Immature natural killer cell (primary cell): Measurements from ENCODE around the gene S100A5. TPM values are rescaled to one million over a fixed set of nuclear protein-coding genes. Genes with fewer than 3 reads are reported as not detected.
A peak's percentile ranks its signal among the peaks of the same experiment; 100 is the strongest.

ENCODE experiments used
- DNase-seq, 3 donors: peaks; one replicate each; pipeline ENCODE4 v3.0.0; 2022; ENCODE audit warnings: mixed read lengths in 1 of 3
- H3K27ac Mint-ChIP-seq, 6 donors: one replicate each; pipeline ENCODE4 v1.8.0; 2020; ENCODE audit warnings: mixed read lengths in 6 of 6, mild to moderate bottlenecking in 5 of 6, inconsistent platforms in 4 of 6, moderate library complexity in 3 of 6
- H3K27me3 Mint-ChIP-seq, 3 donors: one replicate each; pipeline ENCODE4 v1.8.0; 2020 to 2021; ENCODE audit warnings: low read depth in 3 of 3, mild to moderate bottlenecking in 3 of 3, mixed read lengths in 3 of 3, moderate library complexity in 3 of 3, inconsistent platforms in 1 of 3
- H3K36me3 Mint-ChIP-seq, 3 donors: one replicate each; pipeline ENCODE4 v1.8.0; 2020; ENCODE audit warnings: mixed read lengths in 3 of 3, inconsistent platforms in 2 of 3, mild to moderate bottlenecking in 2 of 3
- H3K4me1 Mint-ChIP-seq, 2 donors: one replicate each; pipeline ENCODE4 v1.8.0; 2020; ENCODE audit warnings: inconsistent platforms in 2 of 2, mild to moderate bottlenecking in 2 of 2, mixed read lengths in 2 of 2, moderate library complexity in 1 of 2
- H3K4me3 Mint-ChIP-seq, 5 donors: one replicate each; pipeline ENCODE4 v1.8.0; 2020; ENCODE audit warnings: mild to moderate bottlenecking in 5 of 5, mixed read lengths in 5 of 5, inconsistent platforms in 3 of 5, moderate library complexity in 3 of 5
- H3K9me3 Mint-ChIP-seq, 6 donors: one replicate each; pipeline ENCODE4 v1.8.0; 2020; ENCODE audit warnings: mild to moderate bottlenecking in 6 of 6, mixed read lengths in 6 of 6, inconsistent platforms in 4 of 6, moderate library complexity in 3 of 6
- polyA plus RNA-seq, 3 donors: library from polyadenylated mRNA; unstranded; fragments of 300-500 nt; fragmentation: Illumina TruSeq; gene quantifications; one replicate each; pipeline ENCODE4 v1.2.3, GENCODE V29; 2021

S100A5 gene
- polyA plus RNA-seq, 3 donors from 2014 or later: 0.68 TPM; not detected in 2

- Mint-ChIP-seq H3K36me3 (peaks cover 7 to 22% (median 9%) of the 10 kb centered on the region in 3 donors), H3K9me3 (no peaks in the 10 kb centered on the region), H3K27ac (peak overlapping the region; percentile 82 to 98 (median 90)), H3K27me3 (peaks cover 10 to 12% (median 12%) of the 10 kb centered on the region in 3 donors), H3K4me3 (peak overlapping the region in 4 of 5 donors; percentile 8 to 68 (median 26)), H3K4me1 (peaks cover 73 to 78% of the 10 kb centered on the region in 2 donors)
- DNase-seq: no peak
Observed at GRCh38 chr1:153539395-153540093, 1.2 kb downstream of the S100A5 start.

GRCh38 chr1:153538315-153538821, 2.4 kb downstream of the S100A5 start:
- no peak for DNase-seq
- Mint-ChIP-seq H3K4me1 (peaks cover 73 to 78% of the 10 kb centered on the region in 2 donors), H3K36me3 (peaks cover 2 to 15% (median 10%) of the 10 kb centered on the region in 3 donors), H3K27me3 (peaks cover 10 to 16% (median 12%) of the 10 kb centered on the region in 3 donors), H3K9me3 (no peaks in the 10 kb centered on the region), H3K27ac (peak overlapping the region; percentile 65 to 98 (median 96)), H3K4me3 (peak overlapping the region in 1 of 5 donors; percentile 25)

DNA sequence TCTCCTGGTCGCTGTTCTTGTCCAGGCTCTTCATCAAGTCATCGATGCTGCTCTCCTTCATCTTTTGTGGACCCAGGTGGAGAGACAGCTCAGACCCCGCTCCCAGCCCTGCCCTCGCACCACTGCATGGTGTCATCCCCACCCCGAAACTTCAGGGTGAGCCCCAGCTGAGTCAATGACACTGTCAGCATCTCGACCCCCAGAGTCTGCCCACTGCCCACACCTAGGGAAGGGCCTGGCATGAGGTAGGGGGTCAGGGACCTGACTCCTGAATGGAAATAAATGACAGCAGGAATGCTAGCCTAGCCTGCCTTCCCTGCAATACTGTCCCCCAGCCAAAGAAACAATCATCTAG, 3.4 kb downstream of the S100A5 start:
- Mint-ChIP-seq H3K4me3 (peak overlapping the region in 1 of 5 donors; percentile 11), H3K27me3 (peaks cover 12 to 21% (median 12%) of the 10 kb centered on the region in 3 donors), H3K36me3 (peaks cover 0 to 8% (median 8%) of the 10 kb centered on the region in 3 donors), H3K9me3 (no peaks in the 10 kb centered on the region), H3K27ac (peak overlapping the region; percentile 87 to 98 (median 96)), H3K4me1 (peaks cover 74 to 78% of the 10 kb centered on the region in 2 donors)
- DNase-seq: no peak

GRCh38 chr1:153536671-153537375, 3.9 kb downstream of the S100A5 start:
- Mint-ChIP-seq H3K4me1 (peaks cover 76 to 79% of the 10 kb centered on the region in 2 donors), H3K36me3 (peaks cover 0 to 8% (median 8%) of the 10 kb centered on the region in 3 donors), H3K27me3 (peaks cover 12 to 21% (median 12%) of the 10 kb centered on the region in 3 donors), H3K9me3 (no peaks in the 10 kb centered on the region), H3K27ac (peak overlapping the region; percentile 87 to 98 (median 96)), H3K4me3 (peak overlapping the region; percentile 83 to 96 (median 90))
- no peak for DNase-seq

- H3K36me3 Mint-ChIP-seq: peaks cover 0 to 8% (median 8%) of the 10 kb centered on the region in 3 donors
- no peaks in the 10 kb centered on the region for H3K9me3 Mint-ChIP-seq
- peaks cover 76 to 79% of the 10 kb centered on the region in 2 donors for H3K4me1 Mint-ChIP-seq
- DNase-seq: peak; percentile 96 to 97 (median 97)
- peak overlapping the region; percentile 83 to 96 (median 90) for H3K4me3 Mint-ChIP-seq
- peaks cover 11 to 21% (median 12%) of the 10 kb centered on the region in 3 donors for H3K27me3 Mint-ChIP-seq
- H3K27ac Mint-ChIP-seq: peak overlapping the region; percentile 87 to 99 (median 98)
Observed at GRCh38 chr1:153536012-153536670, 4.6 kb downstream of the S100A5 start.

DNA sequence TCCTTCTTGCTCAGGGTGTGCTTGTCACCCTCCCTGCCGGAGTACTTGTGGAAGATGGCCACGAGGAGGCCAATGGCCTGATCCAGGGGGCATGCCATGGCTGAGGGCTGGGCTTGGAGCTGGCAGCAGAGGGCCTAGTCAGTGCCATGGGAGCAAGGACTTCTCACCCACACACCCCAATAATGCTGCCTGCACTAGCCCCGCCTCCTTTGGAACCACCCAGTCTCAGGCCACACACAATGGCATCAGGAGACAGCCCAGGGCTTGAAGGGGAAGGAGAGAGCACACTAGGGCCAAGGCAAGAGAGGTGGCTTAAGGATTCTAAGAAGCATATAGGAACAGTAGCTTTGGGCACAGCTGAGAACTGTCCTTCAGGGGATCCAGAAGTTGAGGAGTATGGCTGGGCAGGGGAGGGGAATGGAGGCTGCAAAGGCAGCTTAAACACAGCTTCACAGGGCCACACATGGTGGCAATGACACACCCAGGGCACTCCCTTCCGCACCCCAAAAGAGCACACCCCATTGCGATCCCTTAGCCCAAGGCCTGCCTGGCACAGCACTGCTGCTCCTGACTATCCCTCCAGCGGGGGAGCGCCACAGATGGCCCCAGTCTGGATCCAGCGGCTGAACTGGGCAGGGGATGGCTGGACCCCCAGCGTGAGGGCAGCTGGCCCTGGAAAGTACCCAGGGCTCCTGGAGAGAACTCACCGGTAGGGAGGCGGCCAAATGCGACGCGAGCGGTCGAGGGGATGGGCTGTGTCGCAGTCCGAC, 5.3 kb downstream of the S100A5 start, which contains the start of gene S100A6:
Gene S100A6 (minus strand): TSS at position 750 of the 770 bp plus-strand sequence. CDS start 652 bp downstream, at position 98.
- peak within 1 kb of the TSS; percentile 96 to 99 (median 98) for H3K27ac Mint-ChIP-seq
- peaks cover 12 to 21% (median 13%) of the 10 kb centered on the region in 3 donors for H3K27me3 Mint-ChIP-seq
- peaks cover 0 to 8% (median 8%) of the 10 kb centered on the region in 3 donors for H3K36me3 Mint-ChIP-seq
- H3K9me3 Mint-ChIP-seq: no peaks in the 10 kb centered on the region
- peak; percentile 29 to 53 (median 32) for DNase-seq
- peaks cover 75 to 77% of the 10 kb centered on the region in 2 donors for H3K4me1 Mint-ChIP-seq
- H3K4me3 Mint-ChIP-seq: peak within 1 kb of the TSS; percentile 83 to 97 (median 90)

GRCh38 chr1:153534925-153535241, 5.9 kb downstream of the S100A5 start:
- H3K36me3 Mint-ChIP-seq: peaks cover 0 to 8% (median 8%) of the 10 kb centered on the region in 3 donors
- peaks cover 69 to 72% of the 10 kb centered on the region in 2 donors for H3K4me1 Mint-ChIP-seq
- no peak for DNase-seq
- no peaks in the 10 kb centered on the region for H3K9me3 Mint-ChIP-seq
- H3K27ac Mint-ChIP-seq: peak overlapping the region; percentile 96 to 99 (median 98)
- peak overlapping the region; percentile 83 to 97 (median 90) for H3K4me3 Mint-ChIP-seq
- peaks cover 13 to 21% (median 14%) of the 10 kb centered on the region in 3 donors for H3K27me3 Mint-ChIP-seq

- peak in 1 of 3 donors; percentile 24 for DNase-seq
- peaks cover 0 to 8% (median 8%) of the 10 kb centered on the region in 3 donors for H3K36me3 Mint-ChIP-seq
- peak overlapping the region; percentile 83 to 97 (median 90) for H3K4me3 Mint-ChIP-seq
- H3K27ac Mint-ChIP-seq: peak overlapping the region; percentile 96 to 99 (median 98)
- peaks cover 64 to 67% of the 10 kb centered on the region in 2 donors for H3K4me1 Mint-ChIP-seq
- no peaks in the 10 kb centered on the region for H3K9me3 Mint-ChIP-seq
- peaks cover 13 to 21% (median 14%) of the 10 kb centered on the region in 3 donors for H3K27me3 Mint-ChIP-seq
Observed at GRCh38 chr1:153534226-153534924, 6.4 kb downstream of the S100A5 start.

GRCh38 chr1:153533689-153534201, 7.0 kb downstream of the S100A5 start:
- H3K4me3 Mint-ChIP-seq: peak overlapping the region; percentile 83 to 97 (median 90)
- DNase-seq: no peak
- peaks cover 62 to 66% of the 10 kb centered on the region in 2 donors for H3K4me1 Mint-ChIP-seq
- H3K27ac Mint-ChIP-seq: peak overlapping the region; percentile 96 to 99 (median 98)
- H3K36me3 Mint-ChIP-seq: peaks cover 0 to 8% (median 8%) of the 10 kb centered on the region in 3 donors
- H3K9me3 Mint-ChIP-seq: no peaks in the 10 kb centered on the region
- H3K27me3 Mint-ChIP-seq: peaks cover 14 to 21% (median 14%) of the 10 kb centered on the region in 3 donors

DNA sequence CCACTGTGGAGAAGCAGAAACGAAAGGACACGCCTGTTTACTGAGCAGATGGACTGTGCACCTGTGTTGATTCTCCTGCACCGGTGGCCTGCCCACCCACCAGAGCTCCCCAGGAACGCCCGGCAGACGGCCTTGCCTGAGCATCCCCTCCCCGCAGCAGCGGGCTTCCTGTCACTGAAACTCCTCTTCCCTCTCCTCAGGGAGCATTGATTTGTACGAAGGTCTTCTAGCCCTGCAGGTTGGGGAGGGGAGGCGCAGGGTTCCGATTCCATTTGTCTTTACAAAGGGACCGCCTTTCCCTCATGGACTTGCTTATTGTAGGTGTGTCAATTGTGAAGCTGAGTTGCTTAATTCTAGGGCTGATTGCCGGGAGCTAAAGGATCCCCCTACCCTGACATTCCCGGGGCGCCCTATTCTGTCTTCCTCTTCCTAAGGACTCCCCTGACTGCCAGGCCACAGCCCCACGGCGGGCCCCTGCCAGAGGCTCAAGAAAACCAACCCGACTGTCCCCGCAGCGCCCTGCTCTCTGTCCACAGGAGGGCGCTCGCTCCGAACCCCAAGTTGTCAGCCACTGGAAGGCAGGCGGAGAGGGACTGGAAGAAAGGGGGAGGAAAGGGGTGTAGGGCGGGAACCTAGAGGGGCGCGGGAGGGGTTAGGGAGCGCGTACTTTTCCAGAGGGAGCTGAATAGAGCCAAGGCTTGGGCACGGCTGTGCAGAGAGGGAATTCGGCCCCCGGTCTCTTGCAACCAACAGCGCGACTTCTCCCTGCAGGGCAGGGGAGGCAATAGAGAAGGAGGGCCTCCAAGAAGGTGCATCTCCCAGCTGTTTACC, 7.8 kb downstream of the S100A5 start:
- peaks cover 14 to 21% (median 14%) of the 10 kb centered on the region in 3 donors for H3K27me3 Mint-ChIP-seq
- peaks cover 0 to 8% (median 8%) of the 10 kb centered on the region in 3 donors for H3K36me3 Mint-ChIP-seq
- DNase-seq: peak; percentile 73 to 76 (median 75)
- peak overlapping the region; percentile 83 to 97 (median 90) for H3K4me3 Mint-ChIP-seq
- no peaks in the 10 kb centered on the region for H3K9me3 Mint-ChIP-seq
- H3K4me1 Mint-ChIP-seq: peaks cover 62 to 65% of the 10 kb centered on the region in 2 donors
- H3K27ac Mint-ChIP-seq: peak overlapping the region; percentile 96 to 99 (median 98)

GRCh38 chr1:153532181-153532580, 8.6 kb downstream of the S100A5 start:
- Mint-ChIP-seq H3K9me3 (no peaks in the 10 kb centered on the region), H3K27ac (peak overlapping the region; percentile 88 to 99 (median 98)), H3K27me3 (peaks cover 14 to 21% (median 14%) of the 10 kb centered on the region in 3 donors), H3K36me3 (peaks cover 0 to 8% (median 8%) of the 10 kb centered on the region in 3 donors), H3K4me1 (peaks cover 60 to 62% of the 10 kb centered on the region in 2 donors), H3K4me3 (peak overlapping the region; percentile 38 to 93 (median 83))
- peak; percentile 49 to 69 (median 50) for DNase-seq
